Measurements from ENCODE around the gene FAM118A. TPM values are rescaled to one million over a fixed set of nuclear protein-coding genes. Genes with fewer than 3 reads are reported as not detected.

FAM118A gene
- polyA plus RNA-seq, 1 donor (not counting 4 experiments of a cell fraction or from before 2014, with no cell fraction given): 31.1 TPM

DNA sequence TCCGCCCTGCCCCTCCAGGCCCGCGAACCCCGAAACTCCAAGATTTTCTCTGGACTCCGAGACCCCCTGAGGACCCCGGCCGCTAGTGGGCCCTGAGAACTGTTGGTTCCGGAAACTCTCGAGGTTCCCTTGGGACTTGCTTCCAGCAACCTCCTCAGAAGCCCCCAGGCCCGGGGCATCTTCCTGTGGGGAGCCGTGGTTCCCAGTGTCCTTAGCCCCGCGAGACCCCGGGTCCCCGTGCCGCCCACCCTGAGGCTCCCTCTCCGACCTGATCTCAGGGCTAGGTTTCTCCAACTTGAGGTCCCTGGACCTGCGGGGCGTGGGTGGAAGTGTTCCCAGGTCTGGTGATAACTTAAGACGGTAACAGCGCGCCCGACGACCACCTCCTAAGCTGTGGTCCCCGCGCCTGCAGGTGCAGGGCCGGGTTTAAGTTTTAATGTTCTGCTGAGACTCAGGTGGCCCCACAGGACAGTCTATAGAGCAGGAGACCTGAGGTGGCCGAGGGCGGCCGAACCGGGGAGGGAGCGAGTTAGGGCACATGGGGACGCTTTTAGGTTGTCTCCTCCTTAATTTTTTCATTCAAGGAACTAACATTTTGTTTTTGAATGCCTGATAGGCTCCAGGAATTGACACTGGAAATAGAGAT lies 720 bp downstream of the FAM118A start:
- Histone ChIP-seq H3K79me2 (ENCODE audit: control insufficient read depth, insufficient read depth, low read length) (peaks cover 38% of the 10 kb centered on the region), H3K9me1 (ENCODE audit: control insufficient read depth, extremely low read depth, insufficient read depth, low read length) (peaks cover 6% of the 10 kb centered on the region), H3K4me1 (ENCODE audit: control insufficient read depth, extremely low read depth, insufficient read depth, low read length) (peaks cover 18% of the 10 kb centered on the region), H4K20me1 (ENCODE audit: control insufficient read depth, extremely low read depth, insufficient read depth, low read length) (peaks cover 3% of the 10 kb centered on the region), H3K4me3 (ENCODE audit: control insufficient read depth in 2 of 3, extremely low read depth in 1 of 3, insufficient read depth in 2 of 3, low read depth in 1 of 3, low read length in 3 of 3) (peak overlapping the region; percentile 75 to 87 (median 85)), H3K9ac (ENCODE audit: control insufficient read depth, extremely low read depth, insufficient read depth, low read length) (peak overlapping the region; percentile 82), H3K36me3 (ENCODE audit: control insufficient read depth in 2 of 2, extremely low read depth in 1 of 2, insufficient read depth in 2 of 2, low read length in 2 of 2) (peaks cover 0 to 6% of the 10 kb centered on the region in 2 experiments), H3K27me3 (ENCODE audit: control insufficient read depth, extremely low read depth, insufficient read depth, low read length) (no peaks in the 10 kb centered on the region), H3K4me2 (ENCODE audit: control insufficient read depth, extremely low read depth, insufficient read depth, low read depth, low read length) (peak overlapping the region; percentile 93), H3K27ac (ENCODE audit: control insufficient read depth, insufficient read depth, low read length) (peak overlapping the region; percentile 37), H2AFZ (ENCODE audit: control insufficient read depth, low read length) (no peak overlapping the region), H3K9me3 (ENCODE audit: control insufficient read depth, low read depth, low read length) (no peaks in the 10 kb centered on the region)
- FAIRE-seq: no peak
- DNase-seq (ENCODE audit: low read depth, low spot score): no peak
- no peak for TF ChIP-seq EZH2 (IDR thresholded peaks at IDR 0.05; ENCODE audit: low read length)
- TF ChIP-seq, protein P1, sequence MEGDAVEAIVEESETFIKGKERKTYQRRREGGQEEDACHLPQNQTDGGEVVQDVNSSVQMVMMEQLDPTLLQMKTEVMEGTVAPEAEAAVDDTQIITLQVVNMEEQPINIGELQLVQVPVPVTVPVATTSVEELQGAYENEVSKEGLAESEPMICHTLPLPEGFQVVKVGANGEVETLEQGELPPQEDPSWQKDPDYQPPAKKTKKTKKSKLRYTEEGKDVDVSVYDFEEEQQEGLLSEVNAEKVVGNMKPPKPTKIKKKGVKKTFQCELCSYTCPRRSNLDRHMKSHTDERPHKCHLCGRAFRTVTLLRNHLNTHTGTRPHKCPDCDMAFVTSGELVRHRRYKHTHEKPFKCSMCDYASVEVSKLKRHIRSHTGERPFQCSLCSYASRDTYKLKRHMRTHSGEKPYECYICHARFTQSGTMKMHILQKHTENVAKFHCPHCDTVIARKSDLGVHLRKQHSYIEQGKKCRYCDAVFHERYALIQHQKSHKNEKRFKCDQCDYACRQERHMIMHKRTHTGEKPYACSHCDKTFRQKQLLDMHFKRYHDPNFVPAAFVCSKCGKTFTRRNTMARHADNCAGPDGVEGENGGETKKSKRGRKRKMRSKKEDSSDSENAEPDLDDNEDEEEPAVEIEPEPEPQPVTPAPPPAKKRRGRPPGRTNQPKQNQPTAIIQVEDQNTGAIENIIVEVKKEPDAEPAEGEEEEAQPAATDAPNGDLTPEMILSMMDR (optimal IDR thresholded peaks at IDR 0.05 in 1 of 3, IDR thresholded peaks at IDR 0.05 in 1 of 3, conservative IDR thresholded peaks at IDR 0.05 in 1 of 3; ENCODE audit: extremely low read depth in 1 of 3, insufficient read depth in 2 of 3, low read length in 3 of 3): no peak
- dilution Hi-C loops (cut with MboI; ENCODE audit: extremely low pct_ligation_motif_present, low sequenced_read_pairs): no loop called here

DNA sequence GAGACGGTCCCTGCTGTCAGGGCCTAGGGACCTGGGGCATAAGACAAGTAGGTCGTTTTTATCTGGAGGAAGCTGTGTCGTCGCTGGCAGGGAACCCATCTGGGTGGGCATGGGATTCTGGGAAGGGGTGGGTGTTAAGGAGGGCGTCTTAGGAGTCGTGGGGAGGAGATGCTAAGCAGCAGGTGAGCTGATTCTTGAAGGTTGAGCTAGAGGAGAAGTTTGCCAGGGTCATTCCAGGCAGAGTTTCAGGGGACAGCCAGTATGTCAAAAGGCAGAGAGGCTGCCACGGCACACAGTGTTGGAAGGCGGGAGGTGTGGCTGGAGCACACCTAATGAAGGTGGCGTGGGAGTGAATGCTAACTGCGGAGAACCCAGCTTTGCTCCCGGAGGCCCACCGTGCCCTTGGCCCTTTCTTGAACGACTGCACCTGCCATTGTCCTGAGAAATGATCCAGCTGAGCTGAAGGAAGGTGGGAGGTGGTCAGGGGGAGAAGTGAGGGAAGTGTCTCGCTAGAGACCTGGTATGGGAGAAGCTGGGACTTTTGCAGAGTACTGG lies 1.3 kb downstream of the FAM118A start:
- DNase-seq (ENCODE audit: low read depth, low spot score) (no peak), FAIRE-seq (no peak)
- peak overlapping the region; percentile 82 for H3K9ac ChIP-seq (ENCODE audit: control insufficient read depth, extremely low read depth, insufficient read depth, low read length)
- TF ChIP-seq EZH2 (IDR thresholded peaks at IDR 0.05; ENCODE audit: low read length): no peak
- TF ChIP-seq, protein P1 (optimal IDR thresholded peaks at IDR 0.05 in 1 of 3, IDR thresholded peaks at IDR 0.05 in 1 of 3, conservative IDR thresholded peaks at IDR 0.05 in 1 of 3; ENCODE audit: extremely low read depth in 1 of 3, insufficient read depth in 2 of 3, low read length in 3 of 3): no peak
- peaks cover 0 to 6% of the 10 kb centered on the region in 2 experiments for H3K36me3 ChIP-seq (ENCODE audit: control insufficient read depth in 2 of 2, extremely low read depth in 1 of 2, insufficient read depth in 2 of 2, low read length in 2 of 2)
- H4K20me1 ChIP-seq (ENCODE audit: control insufficient read depth, extremely low read depth, insufficient read depth, low read length): peaks cover 3% of the 10 kb centered on the region
- no peaks in the 10 kb centered on the region for H3K27me3 ChIP-seq (ENCODE audit: control insufficient read depth, extremely low read depth, insufficient read depth, low read length)
- peaks cover 18% of the 10 kb centered on the region for H3K4me1 ChIP-seq (ENCODE audit: control insufficient read depth, extremely low read depth, insufficient read depth, low read length)
- no peak overlapping the region for H2AFZ ChIP-seq (ENCODE audit: control insufficient read depth, low read length)
- peak overlapping the region; percentile 93 for H3K4me2 ChIP-seq (ENCODE audit: control insufficient read depth, extremely low read depth, insufficient read depth, low read depth, low read length)
- no peaks in the 10 kb centered on the region for H3K9me3 ChIP-seq (ENCODE audit: control insufficient read depth, low read depth, low read length)
- H3K79me2 ChIP-seq (ENCODE audit: control insufficient read depth, insufficient read depth, low read length): peaks cover 41% of the 10 kb centered on the region
- dilution Hi-C loops (cut with MboI; ENCODE audit: extremely low pct_ligation_motif_present, low sequenced_read_pairs): no loop called here
- H3K9me1 ChIP-seq (ENCODE audit: control insufficient read depth, extremely low read depth, insufficient read depth, low read length): peaks cover 6% of the 10 kb centered on the region
- H3K4me3 ChIP-seq (ENCODE audit: control insufficient read depth in 2 of 3, extremely low read depth in 1 of 3, insufficient read depth in 2 of 3, low read depth in 1 of 3, low read length in 3 of 3): peak overlapping the region; percentile 75 to 87 (median 85)
- H3K27ac ChIP-seq (ENCODE audit: control insufficient read depth, insufficient read depth, low read length): no peak overlapping the region

Measured in keratinocyte (primary cell).